Measurements from ENCODE around the gene ZNF507. TPM values are rescaled to one million over a fixed set of nuclear protein-coding genes. Genes with fewer than 3 reads are reported as not detected.

ZNF507 gene
- total and polyA plus RNA-seq, 4 donors, result 2.9 to 14.1 (median 7.1) TPM

DNA sequence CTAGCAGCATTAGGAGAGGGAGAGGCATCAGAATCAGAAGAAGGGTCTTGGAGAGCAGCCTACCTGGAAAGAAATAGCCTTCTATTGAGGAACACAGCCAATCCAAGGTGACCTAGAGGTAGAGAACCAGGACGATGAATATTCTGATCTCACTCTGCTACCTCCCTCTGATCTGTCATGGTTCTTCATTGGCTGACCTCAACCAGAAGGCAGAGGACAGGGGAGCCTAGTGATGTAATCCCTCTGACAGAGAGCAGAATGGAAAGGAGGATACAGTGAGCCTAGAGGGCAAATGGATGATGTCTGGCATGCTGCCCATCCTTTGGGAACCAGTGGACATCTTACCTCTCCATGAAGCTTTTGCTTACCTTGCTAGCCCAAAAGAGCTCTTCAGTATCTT lies 3.6 kb downstream of the ZNF507 start:
- H3K9ac ChIP-seq (ENCODE audit: low read depth in 1 of 2, low read length in 2 of 2), result no peak overlapping the region
- peaks cover 3 to 19% (median 8%) of the 10 kb centered on the region in 4 donors for H3K36me3 ChIP-seq (ENCODE audit: control insufficient read depth in 4 of 4, insufficient read depth in 3 of 4, low read depth in 1 of 4, low read length in 3 of 4)
- no peak overlapping the region for H3K27ac ChIP-seq (ENCODE audit: low read depth in 1 of 2, low read length in 2 of 2)
- DNase-seq (ENCODE audit: low spot score), result no peak
- no peaks in the 10 kb centered on the region for H3K27me3 ChIP-seq (ENCODE audit: control insufficient read depth in 4 of 4, insufficient read depth in 4 of 4, low read length in 3 of 4)
- WGBS, result 60% methylated on average over 1 of the region's 1 CpG
- no peaks in the 10 kb centered on the region for H3K9me3 ChIP-seq (ENCODE audit: control insufficient read depth in 4 of 4, low read length in 3 of 4)
- peaks cover 5 to 47% (median 28%) of the 10 kb centered on the region in 4 donors for H3K4me1 ChIP-seq (ENCODE audit: control insufficient read depth in 4 of 4, insufficient read depth in 4 of 4, low read length in 3 of 4)
- TF ChIP-seq YY1 (IDR thresholded peaks at IDR 0.05), result peak; percentile 35
- no peak for TF ChIP-seq JUND (IDR thresholded peaks at IDR 0.05)
- TF ChIP-seq RAD21 (IDR thresholded peaks at IDR 0.05), result no peak
- peak in 1 of 2 donors; percentile 6 for TF ChIP-seq HNF4A (conservative IDR thresholded peaks at IDR 0.05)
- no peak overlapping the region for H3K4me3 ChIP-seq (ENCODE audit: low read depth in 1 of 3, low read length in 3 of 3)

- no peaks in the 10 kb centered on the region for H3K9me3 ChIP-seq (ENCODE audit: control insufficient read depth in 4 of 4, low read length in 3 of 4)
- no peaks in the 10 kb centered on the region for H3K27me3 ChIP-seq (ENCODE audit: control insufficient read depth in 4 of 4, insufficient read depth in 4 of 4, low read length in 3 of 4)
- no peak overlapping the region for H3K27ac ChIP-seq (ENCODE audit: low read depth in 1 of 2, low read length in 2 of 2)
- no peak overlapping the region for H3K4me3 ChIP-seq (ENCODE audit: low read depth in 1 of 3, low read length in 3 of 3)
- H3K36me3 ChIP-seq (ENCODE audit: control insufficient read depth in 4 of 4, insufficient read depth in 3 of 4, low read depth in 1 of 4, low read length in 3 of 4), result peaks cover 3 to 20% (median 14%) of the 10 kb centered on the region in 4 donors
- no peak overlapping the region for H3K9ac ChIP-seq (ENCODE audit: low read depth in 1 of 2, low read length in 2 of 2)
- TF ChIP-seq HNF4A (conservative IDR thresholded peaks at IDR 0.05), result no peak
- no peak for TF ChIP-seq CTCF (IDR thresholded peaks at IDR 0.05; ENCODE audit: low read depth, low read length, missing input control)
- TF ChIP-seq SP1 (IDR thresholded peaks at IDR 0.05), result no peak
- no peak for TF ChIP-seq FOXA2 (IDR thresholded peaks at IDR 0.05)
- TF ChIP-seq HNF4G (IDR thresholded peaks at IDR 0.05), result no peak
- TF ChIP-seq YY1 (IDR thresholded peaks at IDR 0.05), result no peak
- TF ChIP-seq RXRA (IDR thresholded peaks at IDR 0.05), result no peak
- TF ChIP-seq FOXA1 (IDR thresholded peaks at IDR 0.05), result no peak
- TF ChIP-seq, protein P1, sequence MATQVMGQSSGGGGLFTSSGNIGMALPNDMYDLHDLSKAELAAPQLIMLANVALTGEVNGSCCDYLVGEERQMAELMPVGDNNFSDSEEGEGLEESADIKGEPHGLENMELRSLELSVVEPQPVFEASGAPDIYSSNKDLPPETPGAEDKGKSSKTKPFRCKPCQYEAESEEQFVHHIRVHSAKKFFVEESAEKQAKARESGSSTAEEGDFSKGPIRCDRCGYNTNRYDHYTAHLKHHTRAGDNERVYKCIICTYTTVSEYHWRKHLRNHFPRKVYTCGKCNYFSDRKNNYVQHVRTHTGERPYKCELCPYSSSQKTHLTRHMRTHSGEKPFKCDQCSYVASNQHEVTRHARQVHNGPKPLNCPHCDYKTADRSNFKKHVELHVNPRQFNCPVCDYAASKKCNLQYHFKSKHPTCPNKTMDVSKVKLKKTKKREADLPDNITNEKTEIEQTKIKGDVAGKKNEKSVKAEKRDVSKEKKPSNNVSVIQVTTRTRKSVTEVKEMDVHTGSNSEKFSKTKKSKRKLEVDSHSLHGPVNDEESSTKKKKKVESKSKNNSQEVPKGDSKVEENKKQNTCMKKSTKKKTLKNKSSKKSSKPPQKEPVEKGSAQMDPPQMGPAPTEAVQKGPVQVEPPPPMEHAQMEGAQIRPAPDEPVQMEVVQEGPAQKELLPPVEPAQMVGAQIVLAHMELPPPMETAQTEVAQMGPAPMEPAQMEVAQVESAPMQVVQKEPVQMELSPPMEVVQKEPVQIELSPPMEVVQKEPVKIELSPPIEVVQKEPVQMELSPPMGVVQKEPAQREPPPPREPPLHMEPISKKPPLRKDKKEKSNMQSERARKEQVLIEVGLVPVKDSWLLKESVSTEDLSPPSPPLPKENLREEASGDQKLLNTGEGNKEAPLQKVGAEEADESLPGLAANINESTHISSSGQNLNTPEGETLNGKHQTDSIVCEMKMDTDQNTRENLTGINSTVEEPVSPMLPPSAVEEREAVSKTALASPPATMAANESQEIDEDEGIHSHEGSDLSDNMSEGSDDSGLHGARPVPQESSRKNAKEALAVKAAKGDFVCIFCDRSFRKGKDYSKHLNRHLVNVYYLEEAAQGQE (IDR thresholded peaks at IDR 0.05), result no peak
- no peak for TF ChIP-seq RAD21 (IDR thresholded peaks at IDR 0.05)
- no peak for TF ChIP-seq ATF3 (IDR thresholded peaks at IDR 0.05)
- no peak for TF ChIP-seq MAX (IDR thresholded peaks at IDR 0.05)
- no peak for DNase-seq (ENCODE audit: low spot score)
- 68% methylated on average over 2 of the region's 2 CpGs for WGBS
- H3K4me1 ChIP-seq (ENCODE audit: control insufficient read depth in 4 of 4, insufficient read depth in 4 of 4, low read length in 3 of 4), result peaks cover 4 to 47% (median 28%) of the 10 kb centered on the region in 4 donors
Measured at GRCh38 chr19:32349724-32350470, 4.5 kb downstream of the ZNF507 start.

Measured in liver (tissue), 9 donors.